Upper lobe of right lung (tissue), 1 donor: ENCODE data around the gene LMBR1. TPM values are rescaled to one million over a fixed set of nuclear protein-coding genes. Genes with fewer than 3 reads are reported as not detected.
A peak's percentile ranks its signal among the peaks of the same experiment; 100 is the strongest.

ENCODE experiments used
- ATAC-seq: fragments of 200-7000 bp; cut with Tn5 transposase; one replicate; pipeline ENCODE4 v1.9.1; 2020; ENCODE audit warnings: mild to moderate bottlenecking, moderate library complexity
- DNase-seq: peaks from one replicate; pipeline ENCODE4 v3.0.0-alpha.2; 2020
- H3K27ac ChIP-seq: fragments of 200-600 bp; one replicate; pipeline ENCODE4 v1.8.0; 2022
- H3K27me3 ChIP-seq: fragments of 200-600 bp; one replicate; pipeline ENCODE4 v1.8.0; 2022; ENCODE audit warnings: mild to moderate bottlenecking
- H3K36me3 ChIP-seq: fragments of 200-600 bp; one replicate; pipeline ENCODE4 v1.8.0; 2022
- H3K4me1 ChIP-seq: fragments of 200-600 bp; one replicate; pipeline ENCODE4 v1.8.0; 2022
- H3K4me3 ChIP-seq: fragments of 200-600 bp; one replicate; pipeline ENCODE4 v1.8.0; 2022; ENCODE audit warnings: mild to moderate bottlenecking
- H3K9me3 ChIP-seq: fragments of 200-600 bp; one replicate; pipeline ENCODE4 v1.8.0; 2022
- CTCF ChIP-seq: fragments of 200-600 bp; IDR thresholded peaks from one replicate; pipeline ENCODE4 v1.8.0; 2022; ENCODE audit warnings: antibody characterized with exemption
- intact Hi-C: fragments of 100-400 bp; cut with DNase I; formaldehyde crosslinking; loops from one replicate; pipeline ENCODE4 v1.11.0; 2022
- total RNA-seq: library from RNA; stranded (reverse); fragmentation: NEBNext Ultra II Directional; extraction: Animal tissue kit (Norgen Biotek cat#: 25700); gene quantifications from one replicate; pipeline ENCODE4 v1.2.1, GENCODE V29; 2021
- donor health status: DM: no; HTN: yes; CAD: no; lungs with severe emphysema.

LMBR1 gene
- total RNA-seq, 1 donor from 2014 or later: 70.5 TPM

- Histone ChIP-seq H3K27me3 (no peaks in the 10 kb centered on the region), H3K27ac (no peak overlapping the region), H3K4me1 (peaks cover 3% of the 10 kb centered on the region), H3K9me3 (no peaks in the 10 kb centered on the region), H3K36me3 (no peaks in the 10 kb centered on the region), H3K4me3 (no peak overlapping the region)
- no peak for TF ChIP-seq CTCF
- no peak for ATAC-seq
- intact Hi-C loops: no loop called here
- no peak for DNase-seq
Observed at GRCh38 chr7:156725936-156726335, 167.0 kb downstream of the LMBR1 start.

GRCh38 chr7:156725073-156725472 lies 167.9 kb downstream of the LMBR1 start:
- H3K4me3 ChIP-seq: peak overlapping the region; percentile 2
- ATAC-seq: no peak
- no peak for TF ChIP-seq CTCF
- no peak overlapping the region for H3K27ac ChIP-seq
- H3K36me3 ChIP-seq: no peaks in the 10 kb centered on the region
- no peak for DNase-seq
- H3K9me3 ChIP-seq: no peaks in the 10 kb centered on the region
- no peaks in the 10 kb centered on the region for H3K27me3 ChIP-seq
- H3K4me1 ChIP-seq: peaks cover 3% of the 10 kb centered on the region
- intact Hi-C loops: no loop called here

GRCh38 chr7:156722043-156722826 lies 170.7 kb downstream of the LMBR1 start:
- Histone ChIP-seq H3K27ac (no peak overlapping the region), H3K36me3 (peaks cover 8% of the 10 kb centered on the region), H3K27me3 (no peaks in the 10 kb centered on the region), H3K9me3 (no peaks in the 10 kb centered on the region), H3K4me3 (no peak overlapping the region), H3K4me1 (peaks cover 3% of the 10 kb centered on the region)
- DNase-seq: no peak
- no peak for TF ChIP-seq CTCF
- ATAC-seq: no peak
- intact Hi-C loops: no loop called here

GRCh38 chr7:156703773-156704482 lies 189.1 kb downstream of the LMBR1 start:
- Histone ChIP-seq H3K27me3 (no peaks in the 10 kb centered on the region), H3K4me3 (no peak overlapping the region), H3K9me3 (no peaks in the 10 kb centered on the region), H3K4me1 (no peaks in the 10 kb centered on the region), H3K36me3 (no peaks in the 10 kb centered on the region), H3K27ac (no peak overlapping the region)
- intact Hi-C loops: no loop called here
- no peak for DNase-seq
- ATAC-seq: no peak
- TF ChIP-seq CTCF: no peak

- intact Hi-C loops: no loop called here
- ATAC-seq (peak; percentile 30), DNase-seq (no peak)
- H3K9me3 ChIP-seq: no peaks in the 10 kb centered on the region
- H3K27ac ChIP-seq: no peak overlapping the region
- no peaks in the 10 kb centered on the region for H3K27me3 ChIP-seq
- H3K36me3 ChIP-seq: no peaks in the 10 kb centered on the region
- no peaks in the 10 kb centered on the region for H3K4me1 ChIP-seq
- TF ChIP-seq CTCF: no peak
- no peak overlapping the region for H3K4me3 ChIP-seq
Observed at GRCh38 chr7:156703209-156703608, 189.8 kb downstream of the LMBR1 start.
